HCT116 (cell line): ENCODE measurements around the gene CHRNA7.
"Not testable (repeated sequence)": the region's sequence is repeated elsewhere in the genome, so short reads cannot be mapped to it uniquely, and the experiment has no call there.

Source experiments
- CTCF ChIP-seq, 3 experiments: fragments of 200-600 bp in 1 of 3; sonication (generic) in 1 of 3; IDR thresholded peaks in 2 of 3; conservative IDR thresholded peaks in 1 of 3; 2 replicates each; pipeline ENCODE4 v1.5.1; 2012 to 2017; ENCODE audit warnings: low read depth in 2 of 3, low read length in 2 of 3, antibody characterized with exemption in 1 of 3, borderline replicate concordance in 1 of 3, control low read depth in 1 of 3, mild to moderate bottlenecking in 1 of 3, mixed read lengths in 1 of 3, mixed run types in 1 of 3, moderate library complexity in 1 of 3; ENCODE audit not compliant: insufficient read depth in 1 of 3
- FOSL1 ChIP-seq: IDR thresholded peaks from 2 replicates; pipeline ENCODE4 v1.6.1; 2012; ENCODE audit warnings: low read depth
- POLR2AphosphoS5 ChIP-seq: IDR thresholded peaks from 2 replicates; pipeline ENCODE4 v1.6.1; 2011; ENCODE audit warnings: mild to moderate bottlenecking, low read depth, low read length, moderate library complexity
- REST ChIP-seq: IDR thresholded peaks from 2 replicates; pipeline ENCODE4 v1.6.1; 2012; ENCODE audit warnings: low read depth
- SIN3A ChIP-seq: IDR thresholded peaks from 2 replicates; pipeline ENCODE4 v1.6.1; 2012; ENCODE audit warnings: low read depth
- SP1 ChIP-seq: IDR thresholded peaks from 2 replicates; pipeline ENCODE4 v1.6.1; 2012; ENCODE audit warnings: low read depth
- SRF ChIP-seq: IDR thresholded peaks from 2 replicates; pipeline ENCODE4 v1.6.1; 2012; ENCODE audit warnings: low read depth

GRCh38 chr15:32162143-32162542 lies 131.8 kb downstream of the CHRNA7 start:
- not testable (repeated sequence) for TF ChIP-seq SP1; POLR2AphosphoS5; CTCF (IDR thresholded peaks at IDR 0.05 in 2 of 3, conservative IDR thresholded peaks at IDR 0.05 in 1 of 3; ENCODE audit: borderline replicate concordance in 1 of 3, insufficient read depth in 1 of 3, low read depth in 2 of 3, low read length in 2 of 3); FOSL1; SRF; SIN3A; REST
